CD4-positive, alpha-beta T cell treated with Interleukin-21 for 1 hour (primary cell): ENCODE data around the gene TMEM237.
"Not testable (repeated sequence)": the region's sequence is repeated elsewhere in the genome, so short reads cannot be mapped to it uniquely, and the experiment has no call there.

ENCODE experiments used
- DNase-seq: peaks from one replicate; pipeline ENCODE4 v3.0.0-alpha.2; 2020

Gene TMEM237, protein sequence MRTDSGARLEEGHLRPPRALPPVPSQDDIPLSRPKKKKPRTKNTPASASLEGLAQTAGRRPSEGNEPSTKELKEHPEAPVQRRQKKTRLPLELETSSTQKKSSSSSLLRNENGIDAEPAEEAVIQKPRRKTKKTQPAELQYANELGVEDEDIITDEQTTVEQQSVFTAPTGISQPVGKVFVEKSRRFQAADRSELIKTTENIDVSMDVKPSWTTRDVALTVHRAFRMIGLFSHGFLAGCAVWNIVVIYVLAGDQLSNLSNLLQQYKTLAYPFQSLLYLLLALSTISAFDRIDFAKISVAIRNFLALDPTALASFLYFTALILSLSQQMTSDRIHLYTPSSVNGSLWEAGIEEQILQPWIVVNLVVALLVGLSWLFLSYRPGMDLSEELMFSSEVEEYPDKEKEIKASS

DNA sequence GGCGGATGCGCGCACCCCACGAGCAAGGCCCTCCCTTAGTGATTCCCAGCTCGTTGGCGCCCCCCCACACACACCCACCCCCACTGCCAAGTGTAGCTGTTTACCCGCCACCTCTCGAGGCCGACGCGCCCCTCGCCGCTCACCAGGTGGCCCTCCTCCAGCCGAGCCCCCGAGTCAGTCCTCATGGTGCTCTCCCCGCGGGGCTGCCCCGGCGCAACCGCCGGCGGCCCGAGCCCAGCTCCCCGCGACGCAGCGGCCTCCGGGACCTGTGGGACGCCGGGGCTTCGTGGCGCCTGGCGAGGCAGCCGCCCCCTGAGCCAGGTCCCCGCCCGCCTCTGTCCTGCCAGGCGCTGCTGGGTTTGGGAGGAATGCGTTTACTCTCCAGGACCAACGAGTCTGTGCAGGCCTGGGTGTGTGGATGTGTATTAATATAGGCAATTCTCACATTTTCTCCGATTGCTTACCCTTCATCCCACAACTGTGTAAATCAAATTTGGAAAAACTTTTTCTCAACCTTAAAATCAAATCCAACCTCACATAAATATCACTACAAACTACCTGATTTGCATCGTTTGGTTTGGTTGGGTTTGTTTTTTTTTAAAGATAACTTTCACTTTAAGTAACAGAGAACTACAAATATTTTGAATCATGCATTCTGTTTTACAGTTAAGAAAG, at the start of gene TMEM237:
Gene TMEM237 (minus strand): TSS at position 288 of the 675 bp plus-strand sequence. CDS start 103 bp downstream, at position 185.
- peak; percentile 63 for DNase-seq

DNA sequence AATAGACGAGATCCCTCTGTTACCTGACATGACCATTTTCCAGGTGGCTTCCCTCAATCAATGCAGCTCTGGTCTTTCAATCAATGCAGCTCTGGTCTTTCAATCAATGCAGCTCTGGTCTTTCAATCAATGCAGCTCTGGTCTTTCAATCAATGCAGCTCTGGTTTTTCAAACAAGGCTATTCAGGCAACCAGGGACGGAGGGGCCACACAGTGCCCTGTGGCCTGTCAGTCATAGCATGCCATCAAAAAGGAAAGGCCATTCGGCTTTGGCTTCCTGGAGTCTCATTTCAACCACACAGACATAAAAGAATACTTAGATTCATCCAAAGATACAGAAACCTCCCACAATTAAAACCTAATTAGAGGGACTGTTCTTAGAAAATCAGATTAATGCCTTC, 41.9 kb upstream of the TMEM237 start:
- DNase-seq = no peak

DNA sequence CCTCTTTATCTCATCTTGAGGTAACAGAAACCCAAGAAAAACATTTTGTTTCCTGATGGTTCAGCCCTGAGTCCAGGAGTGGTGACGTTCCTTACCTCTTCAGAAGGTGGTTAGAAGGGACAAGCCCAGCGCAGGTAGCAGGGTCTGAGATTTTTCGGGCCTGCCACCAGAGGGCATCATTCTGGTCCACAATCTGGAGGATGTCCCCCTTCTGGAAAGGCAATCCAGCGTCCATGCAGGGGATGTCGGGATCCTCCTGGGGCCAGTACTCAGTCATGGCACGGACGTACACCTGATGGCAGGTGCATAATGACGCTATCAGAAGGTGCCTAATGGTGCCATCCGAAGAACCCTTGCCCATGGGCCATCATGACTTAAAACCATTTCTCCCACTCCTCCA, 37.4 kb upstream of the TMEM237 start:
- no peak for DNase-seq

DNA sequence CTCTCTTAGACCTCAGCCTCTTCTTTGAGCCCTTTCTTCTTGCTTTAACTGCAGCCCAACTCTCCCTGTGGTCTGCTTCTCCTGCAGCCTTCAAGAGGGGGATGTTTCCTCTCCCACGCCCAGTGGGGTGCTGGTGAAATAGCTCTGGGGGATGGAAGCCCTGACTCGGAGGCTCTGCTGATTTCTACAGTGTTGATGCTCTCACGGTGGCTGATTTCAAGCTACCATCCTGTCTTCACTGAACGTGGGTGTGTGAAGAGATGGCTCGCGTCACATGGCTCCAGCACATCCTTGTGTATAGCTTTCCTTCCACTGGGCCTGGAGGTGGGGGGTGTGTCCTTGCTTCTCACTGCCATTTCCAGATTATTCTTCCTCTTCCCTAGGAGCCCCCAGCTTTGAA, 35.1 kb upstream of the TMEM237 start:
- no peak for DNase-seq

DNA sequence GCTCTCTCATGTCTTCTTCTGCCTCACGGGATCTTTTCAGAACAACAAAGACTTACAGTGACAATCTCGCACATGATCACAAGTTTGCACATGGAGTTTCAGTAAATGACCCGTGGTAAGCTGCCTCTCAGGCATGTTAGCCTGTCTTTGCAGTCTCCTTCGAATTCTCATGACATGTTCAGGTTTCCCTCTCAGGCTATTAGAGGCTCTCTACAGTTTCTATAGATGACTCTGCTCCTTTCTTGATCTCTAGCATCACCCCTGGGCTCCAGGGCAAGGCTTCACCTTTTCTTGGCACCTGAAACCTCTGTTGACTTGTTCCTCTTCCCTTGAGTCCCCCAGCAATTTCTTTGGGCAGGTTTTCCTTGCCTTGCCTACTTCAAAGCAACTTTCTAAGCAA, 32.2 kb upstream of the TMEM237 start:
- DNase-seq = no peak

DNA sequence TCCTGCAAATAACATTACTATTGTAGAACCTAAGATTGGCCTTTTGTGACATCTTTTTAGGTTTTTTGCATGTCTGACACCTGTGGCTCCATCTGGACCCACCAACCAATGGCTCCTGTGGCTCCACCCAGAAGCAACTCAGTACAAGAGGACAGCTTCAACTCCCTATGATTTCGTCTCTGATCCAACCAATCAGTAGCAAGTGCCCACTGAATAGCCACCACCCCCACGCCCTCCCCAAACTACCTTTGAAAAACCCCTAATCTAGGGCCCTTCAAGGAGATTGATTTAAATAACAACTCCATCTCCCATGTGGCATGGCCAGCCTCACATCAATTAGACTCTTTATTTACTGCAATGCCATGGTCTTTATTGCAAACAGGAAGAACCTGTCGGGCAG, 31.5 kb upstream of the TMEM237 start:
- DNase-seq = no peak

DNA sequence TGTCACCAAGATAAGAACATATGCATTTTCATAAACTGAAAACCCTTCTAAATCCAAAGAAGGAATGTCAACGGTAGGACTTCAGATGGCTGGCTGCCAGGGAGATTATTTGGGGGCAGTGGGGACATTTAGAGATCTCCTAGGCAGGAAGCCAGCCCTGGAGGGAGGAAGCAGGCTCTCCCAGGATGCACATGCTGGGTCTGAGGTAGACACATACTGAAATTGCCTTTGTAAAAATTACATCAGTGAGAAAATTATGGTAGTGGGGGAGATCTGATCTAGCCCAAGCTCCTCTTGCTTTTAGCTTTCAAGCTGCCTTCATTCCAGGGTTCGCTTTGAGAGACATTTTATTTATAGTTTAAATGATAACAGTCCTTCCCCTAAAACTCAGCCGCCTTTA, 31.0 kb upstream of the TMEM237 start:
- no peak for DNase-seq

DNA sequence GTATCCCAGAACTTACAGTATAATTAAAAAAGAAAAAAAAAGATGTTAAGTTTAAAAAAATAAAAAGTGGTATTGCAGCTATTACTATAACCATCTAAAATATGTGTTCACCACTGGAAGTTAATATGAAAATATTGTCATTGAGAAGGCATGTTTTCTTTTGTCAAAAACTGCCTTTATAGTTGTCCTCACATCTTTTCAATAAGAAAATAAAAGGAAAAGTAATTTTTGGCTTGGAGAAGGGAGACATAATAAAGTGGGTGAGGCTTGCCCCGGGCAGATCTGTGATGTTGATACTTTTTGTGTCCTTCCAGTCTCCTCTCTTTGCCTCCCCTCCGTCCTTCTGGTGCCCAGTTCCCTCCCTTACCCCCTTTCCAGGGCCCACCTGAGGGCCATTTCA, 30.2 kb upstream of the TMEM237 start:
- DNase-seq = no peak

DNA sequence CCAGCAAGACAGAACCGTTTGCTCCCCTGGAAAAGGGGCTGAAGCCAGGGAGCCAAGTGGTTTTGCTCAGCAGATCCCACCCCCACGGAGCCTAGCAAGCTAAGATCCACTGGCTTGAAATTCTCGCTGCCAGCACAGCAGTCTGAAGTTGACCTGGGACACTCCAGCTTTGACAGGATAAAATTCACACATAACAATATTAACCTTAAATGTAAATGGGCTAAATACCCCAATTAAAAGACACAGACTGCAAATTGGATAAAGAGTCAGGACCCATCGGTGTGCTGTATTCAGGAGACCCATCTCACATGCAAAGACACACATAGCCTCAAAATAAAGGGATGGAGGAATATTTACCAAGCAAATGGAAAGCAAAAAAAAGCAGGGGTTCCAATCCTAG, 27.9 kb upstream of the TMEM237 start:
- not testable (repeated sequence) for DNase-seq

DNA sequence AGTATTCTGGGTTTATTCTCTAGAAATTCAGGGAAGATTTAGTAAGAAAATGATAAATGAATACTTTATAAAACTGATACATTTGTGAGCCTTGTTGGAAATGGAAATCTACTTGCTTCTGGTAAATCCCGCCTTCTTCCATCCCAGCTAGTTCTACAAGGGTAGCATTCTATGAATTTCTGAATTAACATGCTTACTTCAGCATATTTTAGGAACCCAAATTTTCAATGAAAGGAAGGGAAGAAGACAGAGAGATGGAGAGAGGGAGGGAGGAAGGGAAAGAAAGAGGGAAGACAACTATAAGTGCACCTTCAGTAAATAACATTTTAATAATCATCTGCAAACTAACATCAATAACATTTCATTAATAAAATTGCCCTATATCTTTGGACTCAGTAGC, 26.6 kb upstream of the TMEM237 start:
- no peak for DNase-seq

DNA sequence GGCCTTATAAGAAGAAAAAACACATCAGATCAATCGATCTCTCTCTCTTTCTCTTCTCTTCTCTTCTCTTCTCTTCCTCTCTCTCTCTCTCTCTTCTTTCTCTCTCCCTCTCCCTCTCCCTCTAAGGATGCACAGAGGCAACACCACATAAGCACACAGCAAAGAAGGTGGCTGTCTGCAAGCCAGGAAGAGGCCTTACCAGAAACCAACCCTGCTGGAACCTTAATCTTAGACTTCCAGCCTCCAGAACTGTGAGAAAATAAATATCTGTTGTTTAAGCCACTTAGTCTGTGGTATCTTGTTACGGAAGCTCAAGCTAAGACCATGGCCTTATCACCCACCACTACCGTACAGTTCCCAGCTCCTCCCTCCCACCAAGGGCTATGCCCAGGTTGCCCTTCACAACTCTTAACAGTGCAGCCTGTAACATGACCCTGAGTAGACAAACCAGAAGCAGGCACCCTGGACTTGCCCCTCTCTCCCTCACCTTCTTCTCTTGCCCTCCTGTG, 25.2 kb upstream of the TMEM237 start:
- DNase-seq = no peak

DNA sequence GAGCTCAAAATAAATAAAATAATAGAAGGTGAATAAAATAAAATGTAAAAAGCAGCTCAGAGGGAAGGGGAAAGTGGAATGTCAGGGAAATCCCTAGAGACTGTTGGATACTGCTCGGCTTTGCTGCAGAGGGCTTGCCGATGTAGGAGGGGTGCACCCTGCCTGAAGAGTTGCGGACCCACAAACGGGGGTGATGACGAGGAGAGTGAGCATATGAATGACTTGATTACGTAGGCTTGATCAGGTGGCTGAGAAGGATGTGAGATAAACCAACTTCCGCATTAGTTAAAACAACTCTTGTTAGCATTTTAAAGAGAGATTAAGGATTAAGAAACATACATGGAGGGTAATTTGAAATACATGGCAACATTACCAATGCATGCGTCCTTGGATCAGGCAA, 21.0 kb upstream of the TMEM237 start:
- no peak for DNase-seq

DNA sequence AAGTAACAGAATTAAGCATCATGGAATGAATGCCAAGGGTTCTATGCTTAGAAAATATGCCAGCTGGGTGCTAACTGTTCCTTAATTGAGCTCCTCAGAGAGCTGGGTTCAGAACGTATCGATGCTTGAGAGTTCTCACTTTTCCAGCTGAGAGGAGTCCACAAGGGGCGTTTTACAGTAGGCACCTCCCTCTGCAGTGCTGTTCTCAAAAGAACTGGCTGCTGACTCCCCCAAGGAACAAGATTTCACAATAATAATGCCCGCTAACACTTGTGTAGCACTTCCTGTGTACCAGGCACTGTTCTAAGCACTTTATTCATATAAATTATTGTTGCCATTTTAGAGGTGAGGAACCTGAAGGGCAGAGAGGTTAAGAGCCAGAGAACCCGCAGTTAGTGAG, 18.1 kb upstream of the TMEM237 start:
- no peak for DNase-seq

DNA sequence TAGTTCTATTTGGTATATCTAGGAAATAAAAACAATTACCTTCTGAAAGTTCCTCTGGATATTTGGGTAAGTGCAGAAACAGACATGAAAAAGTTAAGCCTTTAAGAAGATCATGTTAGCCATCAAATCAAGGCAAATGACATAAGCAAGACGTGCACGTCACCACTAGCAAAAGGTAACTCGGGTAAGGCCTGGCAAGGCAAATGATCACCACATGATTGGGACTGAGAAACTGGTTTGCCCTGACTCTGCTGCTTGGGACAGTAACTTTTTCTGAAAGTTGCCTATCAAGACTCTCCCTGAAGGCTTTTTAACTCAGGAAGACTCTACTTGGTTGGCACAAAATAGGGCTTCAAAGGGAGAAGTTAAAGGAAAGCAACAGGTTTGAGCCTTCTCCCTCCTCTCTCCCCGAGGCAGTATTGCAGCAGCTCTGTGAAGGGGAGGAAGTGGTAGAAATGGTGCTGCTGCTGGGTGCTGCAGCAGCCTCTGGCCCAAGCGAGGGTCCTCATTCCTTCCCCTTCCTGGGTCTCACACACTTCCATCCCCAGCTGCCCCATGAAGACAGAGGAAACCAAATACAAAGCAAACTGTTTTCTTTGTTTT, 17.1 kb upstream of the TMEM237 start:
- no peak for DNase-seq

DNA sequence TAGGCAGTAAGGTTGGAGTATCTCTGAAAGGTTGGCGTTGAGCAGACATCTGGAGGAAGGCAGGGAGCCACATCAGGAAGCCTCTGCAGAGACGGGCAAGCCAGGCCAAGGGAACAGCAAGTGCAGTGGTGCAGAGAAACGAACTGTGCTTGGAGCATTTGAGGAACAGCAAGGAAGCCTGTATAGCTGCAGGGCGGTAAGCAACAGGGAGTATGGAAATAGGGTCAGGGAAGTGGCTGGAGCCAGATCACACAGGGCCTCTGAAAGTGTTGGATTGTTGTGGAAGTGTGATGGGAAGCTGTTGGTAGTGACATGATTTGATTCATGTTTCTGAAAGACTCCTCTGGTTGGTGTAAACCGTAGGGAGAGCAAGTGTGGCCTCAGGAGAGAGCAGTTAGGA, 13.4 kb upstream of the TMEM237 start:
- DNase-seq = no peak

DNA sequence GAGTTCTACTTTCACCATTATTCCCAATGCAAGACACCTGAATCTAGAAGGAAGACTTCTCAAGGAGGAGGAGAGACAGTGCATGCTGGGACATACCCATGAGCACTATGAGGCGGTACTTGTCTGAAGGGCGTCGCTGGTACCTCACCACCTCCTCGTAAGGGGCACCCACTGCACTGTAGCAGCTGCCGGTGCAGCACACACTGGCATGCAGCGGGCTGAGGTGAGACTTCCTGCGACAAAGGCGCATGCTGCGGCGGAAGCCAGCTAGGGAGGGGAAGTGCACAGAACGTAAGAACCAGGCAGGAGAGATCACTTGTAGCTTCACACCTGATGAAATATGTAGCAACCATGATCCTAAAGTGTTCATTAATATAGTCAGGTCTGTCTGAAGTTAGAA, 12.8 kb upstream of the TMEM237 start:
- DNase-seq = peak; percentile 52

DNA sequence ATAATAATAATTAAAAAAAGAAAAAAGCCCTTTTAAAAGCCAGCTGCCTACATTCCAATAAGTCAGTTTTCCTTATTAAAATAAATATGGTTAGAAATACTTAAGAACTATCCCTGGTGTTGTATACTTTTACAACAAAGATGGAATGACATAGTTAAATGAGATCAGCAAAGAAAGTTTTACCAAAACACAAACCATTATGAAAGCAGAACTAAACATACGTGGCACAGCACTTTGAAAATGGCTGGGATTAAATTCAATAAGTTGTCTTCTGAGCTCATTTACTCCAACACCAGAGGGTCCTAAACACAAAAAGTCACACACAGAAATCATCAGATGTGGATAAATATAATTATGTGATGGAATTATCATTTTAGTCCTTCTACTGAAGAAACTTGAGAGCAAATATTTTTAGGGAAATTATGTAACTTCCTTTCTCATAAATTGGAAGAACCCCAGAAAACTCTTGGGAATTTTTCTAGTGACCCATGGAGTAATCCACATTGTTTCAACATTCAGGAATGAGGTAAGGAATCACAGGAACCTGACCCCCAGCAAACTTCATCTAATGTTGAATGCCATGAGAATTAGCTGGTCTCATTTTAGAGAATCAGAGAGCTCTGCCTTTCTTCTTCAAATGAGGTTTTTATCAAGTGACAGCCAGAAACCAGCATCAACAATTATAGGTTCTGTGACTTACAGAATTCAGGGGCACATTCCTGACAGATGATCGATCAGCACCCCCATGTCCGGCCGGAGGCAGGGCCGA, 11.5 kb upstream of the TMEM237 start:
- no peak for DNase-seq

DNA sequence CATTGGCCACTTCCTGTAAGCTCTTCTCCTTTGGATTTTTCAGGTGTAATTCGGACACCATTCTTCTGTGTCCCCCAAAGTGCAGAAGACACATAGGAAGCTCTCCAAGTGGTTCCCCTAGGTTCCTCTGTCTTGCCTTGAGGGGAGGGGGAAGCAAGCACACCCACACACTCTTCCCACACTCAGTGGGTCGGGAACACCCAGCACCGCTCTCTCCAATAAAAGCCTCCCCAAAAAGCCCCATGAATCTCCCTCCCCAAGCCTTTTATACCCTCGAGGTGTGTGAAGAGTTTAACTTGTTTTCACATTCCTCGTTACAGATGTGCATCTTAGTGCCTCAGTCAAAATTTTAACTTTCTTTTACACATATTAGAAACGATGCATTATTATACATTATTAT, 9.9 kb upstream of the TMEM237 start:
- no peak for DNase-seq

DNA sequence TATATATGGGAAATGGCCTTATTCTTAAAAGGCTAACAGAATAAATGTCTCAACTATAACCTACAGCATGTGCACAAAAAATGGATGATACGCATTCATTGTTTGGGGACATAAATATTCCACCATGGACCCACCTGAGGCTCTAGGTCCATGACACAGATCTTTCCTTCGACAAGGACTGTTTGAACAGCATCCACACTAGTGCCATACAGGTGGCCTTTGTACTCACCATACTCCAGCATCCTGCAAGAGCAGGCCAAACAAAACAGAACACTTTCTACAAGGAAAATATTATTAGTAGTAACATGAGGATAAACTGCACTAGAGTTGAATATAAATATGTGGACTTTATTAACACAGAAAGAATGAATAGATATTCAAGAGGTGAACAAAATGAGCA, 6.1 kb upstream of the TMEM237 start:
- no peak for DNase-seq

DNA sequence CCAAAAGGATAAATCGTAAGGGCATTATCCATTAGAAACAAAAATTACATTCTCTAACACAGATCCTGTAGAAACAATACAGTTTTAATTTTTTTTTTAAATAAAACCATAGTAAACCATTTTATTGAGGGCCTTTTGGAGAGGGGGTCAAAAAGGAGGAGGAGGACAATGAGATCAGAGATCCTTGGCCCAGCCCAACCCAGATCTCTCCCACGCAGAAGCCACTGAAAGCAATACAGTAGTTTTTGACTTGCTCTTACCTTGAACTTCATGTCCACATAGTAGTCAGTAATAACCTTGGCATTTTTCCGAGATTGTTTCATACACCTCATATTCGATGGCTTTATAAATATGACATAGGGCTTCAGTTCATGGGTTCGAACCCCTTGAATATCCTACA, 4.1 kb upstream of the TMEM237 start:
- no peak for DNase-seq

DNA sequence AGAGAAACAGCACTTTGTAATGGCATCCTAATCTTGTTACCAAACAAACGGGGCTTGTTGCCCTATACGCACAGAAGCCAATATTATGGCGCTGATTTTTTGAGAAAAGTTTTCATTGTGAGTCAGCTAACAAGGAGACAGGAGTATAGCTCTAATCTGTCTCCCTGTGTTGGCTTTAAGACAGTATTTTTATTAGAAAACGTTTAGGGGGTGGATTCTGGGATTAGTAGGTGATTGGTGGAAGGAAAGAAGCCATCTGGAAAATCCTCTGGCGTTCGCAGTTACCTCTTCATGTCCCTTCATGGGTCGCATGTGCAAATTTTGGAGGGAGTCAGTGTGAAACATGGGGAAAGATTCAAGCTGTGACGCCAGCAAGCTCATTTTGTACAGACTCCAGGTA, 698 bp upstream of the TMEM237 start:
- DNase-seq = no peak

DNA sequence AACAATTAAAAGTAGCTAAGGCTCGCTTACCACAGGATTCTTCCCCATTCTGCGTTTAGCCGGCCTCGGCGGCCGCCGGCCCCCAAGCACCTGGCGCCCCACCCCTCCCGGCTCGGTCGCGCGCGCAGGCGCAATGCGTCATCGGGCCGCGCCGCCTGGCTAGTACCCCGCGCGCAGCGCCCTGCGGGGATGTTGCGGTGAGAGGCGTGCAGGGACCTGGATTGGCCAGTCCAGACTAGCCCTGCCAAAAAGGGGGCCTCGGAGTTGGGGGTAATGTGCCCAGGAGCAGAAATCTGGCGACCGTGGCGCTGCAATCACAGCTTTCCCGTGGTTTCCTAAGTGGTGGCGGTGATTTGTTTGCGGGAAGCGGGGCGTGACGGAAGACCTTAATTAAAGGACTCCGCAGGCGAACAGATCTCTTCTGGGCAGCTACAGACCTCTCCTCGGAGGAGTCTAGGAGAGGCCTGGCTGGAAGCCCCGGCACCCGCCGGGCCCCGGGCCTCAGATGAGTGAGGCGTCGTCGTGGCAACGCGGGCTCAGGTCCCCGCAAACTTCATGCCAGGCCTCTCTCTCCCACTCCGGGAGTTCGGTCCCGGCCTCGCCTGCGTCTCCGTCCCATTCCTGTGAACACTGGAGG, 606 bp downstream of the TMEM237 start:
- peak; percentile 86 for DNase-seq

DNA sequence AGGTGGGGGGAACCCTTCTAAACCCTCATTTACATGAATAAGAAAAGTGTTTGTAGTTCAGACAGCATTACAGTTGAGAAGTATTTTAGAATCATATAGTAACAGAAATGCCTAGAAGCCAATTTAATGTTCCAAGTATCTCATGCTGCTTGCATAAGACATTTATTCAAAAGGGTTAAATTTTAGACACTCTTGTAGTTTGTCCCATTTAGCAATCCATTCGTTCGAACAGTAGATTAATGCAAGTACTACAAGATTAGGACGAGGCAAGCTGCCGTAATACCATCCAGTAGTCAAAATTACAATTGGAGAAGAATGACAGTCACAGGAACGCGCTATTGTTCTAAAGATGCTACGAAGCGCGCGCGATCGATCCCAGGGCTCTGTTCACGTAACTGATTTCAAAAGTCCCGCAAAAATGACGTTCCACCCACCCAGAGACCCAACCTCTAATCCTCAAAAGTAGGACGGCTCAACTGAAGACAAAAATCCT, 1.2 kb downstream of the TMEM237 start:
- no peak for DNase-seq
